Measurements from ENCODE around the gene FBXL17.

The FBXL17 gene

DNA sequence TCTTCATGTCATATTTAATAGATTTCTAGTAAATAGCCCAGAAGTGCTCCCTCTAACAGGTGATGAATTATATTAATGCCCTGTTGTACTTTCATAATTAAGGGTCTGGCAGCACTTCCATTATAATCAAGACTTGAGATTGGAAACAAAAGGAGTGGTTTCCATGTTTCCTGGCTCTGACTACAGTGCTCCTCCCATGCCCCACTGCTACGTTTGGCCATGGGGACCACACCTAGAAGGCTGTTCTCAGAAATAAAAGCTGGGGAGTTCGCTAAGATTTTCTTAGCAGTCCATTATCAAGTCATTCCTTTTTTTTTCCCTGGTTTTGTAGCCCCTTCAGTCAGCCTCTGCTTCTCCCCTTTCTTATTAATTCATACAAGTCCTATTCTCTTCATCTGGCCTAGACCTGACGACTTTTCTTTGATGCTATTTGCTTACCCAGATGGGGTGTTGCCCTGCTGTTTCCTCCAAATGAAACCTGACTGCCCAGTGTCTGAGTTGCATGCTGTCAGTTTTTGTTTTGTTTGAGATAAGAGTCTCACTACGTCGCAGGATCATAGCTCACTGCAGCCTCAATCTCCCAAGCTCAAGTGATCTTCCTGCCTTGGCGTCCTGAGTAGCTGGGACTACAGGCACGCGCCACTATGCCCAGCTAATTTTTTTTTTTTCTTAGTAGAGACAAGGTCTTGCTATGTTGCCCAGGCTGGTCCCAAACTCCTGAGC lies 399.0 kb downstream of the FBXL17 start:
- peak; percentile 39 for DNase-seq

DNA sequence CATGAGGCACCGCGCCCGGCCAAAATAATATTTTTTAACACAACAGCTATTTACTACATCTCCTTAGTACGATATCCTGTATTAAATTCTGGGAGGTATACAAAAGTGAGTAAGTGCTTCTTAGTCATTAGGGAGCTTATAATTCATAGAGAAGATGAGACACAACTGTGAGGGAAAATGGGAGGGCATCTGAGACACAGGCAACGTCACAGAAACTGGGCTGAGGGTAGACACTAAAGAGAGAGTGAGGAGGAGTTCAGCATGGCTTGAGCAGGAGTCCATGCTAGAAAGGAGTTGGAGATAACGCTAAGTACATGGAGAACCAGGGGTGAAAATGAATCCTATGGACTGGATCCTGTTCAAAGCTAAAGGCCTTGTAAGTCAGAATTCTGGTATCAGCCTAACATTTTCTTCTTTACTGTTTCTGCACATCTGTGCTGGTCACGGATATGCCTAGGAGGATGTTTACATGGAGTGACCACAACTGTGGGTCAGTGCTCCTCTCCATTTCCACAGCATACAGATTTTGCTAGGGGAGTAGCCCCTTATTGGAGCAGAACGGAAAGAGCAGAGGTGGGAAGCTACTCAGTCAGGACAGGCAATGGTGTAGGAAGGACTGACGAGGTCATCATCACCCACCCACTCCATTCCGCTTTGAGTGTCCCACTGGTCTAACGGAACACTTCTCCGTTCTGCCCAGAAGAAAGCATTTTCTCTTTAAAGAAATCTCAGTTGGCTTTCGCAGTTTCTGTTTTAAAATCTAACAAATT lies 400.8 kb downstream of the FBXL17 start:
- no peak for DNase-seq

DNA sequence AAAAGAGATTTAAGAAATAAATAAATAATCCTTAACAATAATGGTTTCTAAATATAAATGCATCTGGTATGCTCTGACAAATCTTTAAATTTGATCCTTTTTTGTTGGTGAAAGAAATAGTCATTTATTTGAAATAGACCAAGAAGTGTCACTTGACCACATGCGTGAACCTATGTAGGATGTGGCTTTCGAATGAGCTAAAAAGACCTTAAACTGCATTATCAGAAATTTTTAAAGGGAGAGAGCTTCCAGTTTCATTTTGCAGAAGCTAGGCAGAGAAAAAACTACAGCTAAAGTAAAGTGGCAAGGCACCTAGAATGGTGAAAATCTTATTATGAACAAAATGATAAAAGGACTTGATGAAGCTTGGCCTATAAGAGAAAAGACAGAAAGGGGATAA lies 402.0 kb downstream of the FBXL17 start:
- DNase-seq, result no peak

DNA sequence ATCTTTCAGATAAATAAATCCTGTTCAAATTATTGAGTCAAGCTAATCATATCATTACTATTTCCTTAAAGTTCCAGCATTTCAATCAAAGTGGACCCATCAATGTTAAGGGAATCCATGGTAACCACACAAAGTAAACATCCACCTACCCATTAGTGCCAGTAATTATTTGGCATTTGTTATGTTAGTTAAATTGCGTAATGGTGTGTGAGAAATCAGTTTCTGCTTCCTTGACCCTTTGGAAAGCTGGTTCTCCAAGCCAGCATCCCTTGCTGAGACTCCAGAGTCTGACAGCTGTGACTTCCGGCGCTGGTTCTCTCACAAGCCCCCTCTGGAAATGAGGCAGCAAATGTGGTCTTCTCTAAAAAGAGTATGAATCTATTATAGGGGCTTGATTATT lies 402.6 kb downstream of the FBXL17 start:
- no peak for DNase-seq

DNA sequence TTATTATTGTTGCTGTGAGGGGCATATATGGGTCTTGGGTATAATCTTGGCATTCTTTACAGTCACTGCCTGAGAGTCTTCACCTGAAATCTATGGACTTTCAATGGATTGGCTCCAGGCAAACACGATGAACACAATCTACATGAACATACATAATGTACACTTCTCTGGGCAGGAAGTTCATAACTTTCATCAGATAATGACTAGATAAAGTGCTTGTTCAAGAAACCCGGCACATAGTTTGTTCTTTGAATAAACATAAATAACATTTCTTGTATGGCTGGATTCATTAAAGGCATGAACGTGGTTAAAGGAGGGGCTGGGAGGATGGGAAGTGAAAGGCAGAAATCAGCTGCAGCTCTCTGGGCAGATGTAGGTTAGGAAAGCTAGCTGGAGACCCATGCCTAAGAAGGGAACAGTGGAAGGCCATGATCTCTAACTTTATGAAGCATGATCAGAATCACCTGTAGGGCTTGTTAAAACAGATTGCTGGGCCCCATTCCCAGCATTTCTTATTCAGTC lies 404.3 kb downstream of the FBXL17 start:
- no peak for DNase-seq

DNA sequence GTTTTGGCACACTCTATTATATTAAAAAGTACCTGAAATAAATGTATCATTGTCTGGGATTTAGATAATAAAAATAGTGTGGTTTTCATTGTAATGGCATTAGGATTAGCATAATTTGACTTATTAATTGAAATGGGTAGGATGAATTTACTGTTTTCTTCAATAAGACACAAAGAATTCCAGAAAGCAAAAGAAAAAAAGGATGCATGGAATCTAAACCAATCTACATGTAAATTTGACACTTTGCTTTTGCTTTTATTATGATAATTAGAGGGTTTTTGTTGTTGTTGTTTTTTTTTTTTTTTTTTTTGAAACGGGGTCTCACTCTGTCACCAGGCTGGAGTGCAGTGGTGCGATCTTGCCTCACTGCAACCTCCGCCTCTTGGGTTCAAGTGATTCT lies 406.3 kb downstream of the FBXL17 start:
- DNase-seq, result no peak

DNA sequence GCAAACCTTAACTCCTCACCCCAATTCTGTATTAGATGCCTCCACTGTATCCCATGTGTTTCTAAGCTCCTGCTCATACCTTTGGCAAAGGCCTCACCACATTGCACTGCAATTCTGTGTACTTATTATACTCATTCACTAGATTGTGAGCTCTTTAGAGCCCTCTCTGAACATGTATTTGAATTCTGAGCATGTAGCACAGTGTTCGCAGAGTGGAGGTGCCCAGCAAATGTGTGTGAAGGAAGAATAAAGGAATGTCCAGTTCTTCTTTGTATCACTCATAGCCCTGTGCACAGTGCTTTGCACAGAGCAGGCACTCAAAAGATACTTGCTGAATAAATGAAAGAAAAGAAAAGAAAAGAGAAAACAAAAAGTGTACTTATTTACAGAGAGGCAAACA lies 410.1 kb downstream of the FBXL17 start:
- no peak for DNase-seq

DNA sequence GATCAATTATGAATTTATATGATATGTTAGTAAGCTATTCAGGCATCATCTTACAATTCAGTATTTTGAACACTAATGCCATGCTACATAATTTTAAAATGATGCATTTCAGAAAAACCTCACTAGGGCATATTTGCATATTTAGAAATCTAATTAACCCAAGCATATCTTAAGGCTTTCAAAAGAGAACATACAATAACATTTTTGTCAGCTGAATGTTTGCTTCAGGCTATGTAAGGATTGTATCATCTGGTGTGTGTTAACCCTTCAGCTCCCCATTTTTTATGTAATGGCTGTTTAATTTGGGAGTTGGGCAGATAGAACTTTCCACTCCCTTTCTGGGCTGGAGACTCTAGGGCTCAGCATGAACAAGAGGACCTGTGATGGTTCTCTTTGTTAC lies 412.1 kb downstream of the FBXL17 start:
- DNase-seq, result no peak

DNA sequence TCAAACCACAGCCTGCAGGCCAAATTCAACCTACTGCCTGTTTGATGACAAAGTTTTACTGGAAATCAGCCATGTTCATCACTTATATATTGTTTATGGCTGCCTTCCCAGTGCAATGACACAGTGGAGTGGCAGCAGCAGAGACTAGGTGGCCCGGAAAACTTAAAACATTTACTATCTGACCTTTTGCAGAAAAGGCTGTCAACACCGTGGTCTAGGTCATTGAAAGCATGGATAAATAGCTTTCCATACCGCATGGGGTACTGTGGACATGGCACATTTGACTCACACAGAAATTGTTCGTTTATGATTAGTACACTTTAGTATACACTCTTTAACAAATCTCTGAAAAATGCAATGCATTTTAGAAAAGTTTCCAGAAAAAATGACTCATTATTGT lies 412.9 kb downstream of the FBXL17 start:
- no peak for DNase-seq

DNA sequence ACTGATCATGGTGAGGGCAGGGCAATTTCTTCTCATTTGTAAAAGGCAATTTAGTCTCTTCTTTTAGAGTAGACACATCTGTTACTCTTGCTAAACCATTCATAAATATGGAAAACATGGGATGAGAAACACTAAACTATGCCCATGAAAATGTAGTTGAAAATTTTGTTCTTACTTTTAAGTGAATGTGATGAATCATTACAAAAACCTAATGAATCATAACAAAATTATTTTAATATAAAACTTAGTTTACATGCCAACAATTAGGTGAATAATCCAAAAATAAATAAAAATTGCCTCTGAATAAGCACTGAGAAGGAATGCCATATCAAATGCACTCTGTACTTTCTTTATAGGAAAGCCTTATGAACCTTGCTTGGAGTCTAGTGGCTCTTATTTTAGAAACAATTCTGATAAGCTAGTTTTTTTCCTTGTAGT lies 413.5 kb downstream of the FBXL17 start:
- no peak for DNase-seq

DNA sequence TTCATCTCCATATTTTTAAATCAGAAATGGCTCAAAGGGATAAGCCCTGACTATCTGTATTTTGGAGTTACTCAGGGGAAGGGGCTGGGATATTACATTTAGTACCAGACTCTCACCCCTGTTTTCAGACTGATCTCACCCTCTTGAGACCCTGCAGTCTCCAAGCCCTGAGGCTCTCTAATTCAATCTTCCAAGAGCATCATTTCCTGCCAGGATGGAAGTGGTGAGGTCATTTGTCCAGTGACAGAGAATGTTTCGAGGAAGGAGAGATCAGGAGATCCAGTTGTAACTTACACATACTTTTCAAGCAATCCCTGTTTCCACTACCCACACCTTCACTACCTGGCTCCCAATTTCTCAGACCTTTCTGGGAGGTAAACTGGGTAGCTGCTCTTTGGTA lies 415.7 kb downstream of the FBXL17 start:
- no peak for DNase-seq

DNA sequence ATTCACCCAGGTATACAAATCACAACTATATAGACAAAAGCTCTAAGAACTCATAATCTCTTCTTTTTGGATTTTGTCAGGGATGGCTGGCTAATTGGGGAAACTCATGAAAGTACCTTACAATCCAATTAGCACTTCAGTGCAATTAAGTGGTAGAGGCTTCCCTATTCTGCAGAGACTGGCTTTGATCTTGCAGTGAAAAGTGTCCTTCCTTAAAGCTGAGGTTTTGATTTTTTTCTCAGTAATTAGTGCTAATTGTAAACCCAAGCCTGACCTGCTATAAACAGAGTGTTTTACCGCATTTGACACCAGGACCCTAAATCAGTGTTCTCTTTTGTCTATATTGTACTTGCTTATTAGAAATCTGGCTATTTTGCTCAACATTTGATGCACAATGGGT lies 417.2 kb downstream of the FBXL17 start:
- DNase-seq, result no peak

DNA sequence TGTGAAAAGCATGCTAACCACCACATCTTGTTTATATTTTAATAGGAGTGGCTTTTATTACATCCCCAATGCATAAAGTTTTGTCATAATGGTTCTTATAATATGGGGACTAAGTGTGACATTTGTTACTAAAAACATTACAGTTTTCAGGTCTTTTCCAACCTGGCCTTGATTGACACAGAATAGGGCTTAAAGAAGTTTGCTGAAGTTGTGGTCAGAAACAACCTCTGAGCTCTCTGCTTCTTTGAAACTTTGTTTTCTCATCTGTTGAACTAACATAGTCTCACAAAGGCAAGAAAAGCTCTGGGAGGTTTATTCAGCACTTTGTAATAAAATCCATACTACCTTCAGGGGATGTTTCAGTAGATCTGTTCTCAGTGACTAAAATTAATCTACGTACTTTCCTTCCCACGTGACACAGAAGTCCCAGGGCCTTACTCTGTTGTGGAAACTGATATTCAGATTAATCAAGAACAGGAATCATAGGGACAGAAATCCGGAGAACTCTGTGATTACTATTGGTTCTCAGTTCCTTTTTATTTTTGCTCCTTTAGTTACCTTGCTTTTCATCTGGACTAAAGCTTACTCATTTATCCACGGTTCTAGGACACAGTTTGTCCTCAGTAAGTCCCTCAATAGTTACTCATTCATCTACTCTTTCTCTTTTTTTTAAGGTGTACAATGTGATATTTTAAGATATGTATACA lies 422.2 kb downstream of the FBXL17 start:
- DNase-seq, result no peak

DNA sequence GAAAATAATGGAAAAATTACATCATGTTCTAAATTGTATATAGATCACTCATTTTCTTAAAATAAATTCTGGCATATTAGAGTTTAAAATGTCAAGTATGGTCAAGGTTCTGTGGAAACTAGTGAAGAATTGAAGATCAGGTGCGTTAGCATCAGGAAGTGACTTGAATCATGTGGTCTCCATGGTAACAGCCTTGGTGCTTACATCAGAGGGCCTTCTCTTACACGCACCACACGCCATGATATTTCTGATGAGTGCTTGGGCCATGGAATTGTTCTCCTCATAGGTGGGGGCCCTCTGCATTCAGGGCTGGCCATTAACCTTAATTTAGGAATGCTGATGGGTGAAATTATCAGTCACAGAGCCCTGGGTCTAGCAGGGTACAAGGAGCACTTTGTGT lies 423.0 kb downstream of the FBXL17 start:
- DNase-seq, result no peak

DNA sequence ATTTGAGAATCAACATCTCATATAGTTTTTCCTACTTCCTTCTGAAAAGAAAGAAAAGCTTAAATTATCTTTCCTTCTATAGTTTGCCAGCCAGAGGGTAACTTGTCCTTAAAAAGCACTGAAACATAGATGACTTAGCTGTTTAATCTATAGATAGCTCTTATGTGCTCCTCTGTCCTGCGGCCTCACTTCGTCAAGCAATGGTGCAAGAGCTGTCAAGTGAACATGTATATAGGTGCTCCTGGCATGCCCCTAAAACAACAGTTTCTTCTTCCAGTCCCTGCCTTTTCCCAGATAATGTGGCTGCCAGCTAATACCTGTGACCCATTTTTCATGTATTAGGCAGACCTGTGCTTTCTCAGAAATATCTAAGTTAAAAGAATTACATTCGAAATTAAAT lies 423.5 kb downstream of the FBXL17 start:
- no peak for DNase-seq

DNA sequence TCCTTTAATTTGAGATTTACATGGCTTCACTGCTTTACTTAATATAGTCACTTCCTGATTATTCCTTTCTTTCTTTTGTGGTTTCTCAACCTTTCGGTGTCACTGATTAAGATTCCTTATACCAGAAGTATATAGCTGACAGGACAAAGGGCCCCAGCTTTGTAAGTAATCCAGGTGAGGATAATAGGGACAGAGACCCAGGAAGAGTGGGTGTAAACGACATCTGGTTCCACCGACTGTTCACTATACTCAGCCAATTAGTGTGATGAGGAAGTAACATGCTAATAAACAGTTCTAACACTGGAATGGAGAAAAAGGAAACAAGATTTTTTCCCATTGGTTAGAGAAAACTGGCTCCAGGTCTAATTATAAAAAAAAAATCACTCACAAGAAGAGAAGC lies 424.8 kb downstream of the FBXL17 start:
- no peak for DNase-seq

DNA sequence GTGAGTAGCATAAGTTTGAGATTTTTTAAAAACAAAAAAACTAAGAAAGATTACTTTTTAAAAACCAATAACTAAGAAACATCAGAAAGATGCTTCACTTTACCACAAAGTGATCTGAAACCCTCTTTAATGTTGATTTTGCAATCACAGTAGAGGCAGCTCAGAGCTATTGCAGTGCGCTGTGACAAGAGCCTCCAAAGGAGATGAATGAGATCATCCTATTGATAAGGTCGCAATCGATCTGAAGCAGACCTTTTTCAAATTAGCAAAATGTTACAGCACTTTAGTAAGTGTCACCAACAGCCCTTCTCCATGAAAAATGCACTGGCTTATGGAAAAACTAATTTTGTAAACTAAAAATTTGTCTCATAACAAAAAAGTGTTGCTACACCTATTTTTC lies 426.6 kb downstream of the FBXL17 start:
- DNase-seq, result no peak

DNA sequence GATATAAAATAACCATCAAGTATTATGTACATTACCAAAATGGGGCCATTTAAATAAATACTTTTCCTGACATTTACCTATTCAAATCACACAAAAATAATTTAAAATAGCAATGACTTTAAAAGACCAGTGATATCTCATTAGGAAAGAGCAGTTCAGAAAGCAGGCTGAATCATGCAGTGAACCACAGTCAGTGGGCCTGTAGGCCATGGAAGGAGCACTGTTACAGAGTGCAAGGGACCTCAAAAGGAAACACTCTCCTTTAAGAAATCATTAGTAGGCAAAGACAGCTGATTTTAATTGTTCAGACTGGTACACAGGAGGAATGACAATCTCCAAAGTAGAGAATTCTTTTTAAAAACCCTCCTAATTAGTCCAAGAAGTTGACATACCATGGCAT lies 427.6 kb downstream of the FBXL17 start:
- DNase-seq, result no peak

DNA sequence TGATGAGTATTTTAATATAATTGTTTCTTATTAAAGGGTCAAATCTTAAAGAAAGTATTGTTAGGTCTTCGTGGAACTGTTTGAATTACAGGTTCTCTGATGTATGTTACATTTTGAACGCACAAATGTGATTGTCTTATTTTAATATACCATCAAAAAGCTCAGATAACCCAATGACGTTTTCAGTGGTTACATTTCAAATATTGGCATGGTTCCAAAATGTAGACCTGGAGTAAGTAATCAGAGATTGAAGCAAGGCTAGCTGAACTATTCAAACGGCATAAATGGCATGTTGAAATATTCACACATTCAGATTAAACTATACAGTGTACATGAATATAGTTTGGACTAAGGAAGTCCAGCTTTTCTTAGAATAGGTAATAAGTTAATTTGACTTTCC lies 429.4 kb downstream of the FBXL17 start:
- no peak for DNase-seq

DNA sequence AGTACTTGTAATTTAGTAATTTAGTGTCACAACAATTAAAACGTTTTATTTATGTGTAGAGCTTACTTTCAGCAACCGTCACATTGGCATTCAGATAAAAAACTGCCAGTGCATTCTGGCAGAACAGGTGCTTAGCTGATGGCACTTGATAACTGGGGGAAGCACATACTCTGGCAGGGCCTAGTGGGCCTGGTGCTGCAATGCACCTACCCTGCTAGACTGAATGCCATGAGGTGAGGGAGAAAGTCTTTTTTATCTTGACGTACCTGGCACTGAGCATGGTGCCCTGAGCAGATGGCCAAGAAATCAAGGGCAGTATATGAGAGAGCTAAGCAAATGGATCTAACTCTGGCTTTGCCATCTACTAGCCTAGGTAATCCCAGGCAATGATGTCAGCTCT lies 430.6 kb downstream of the FBXL17 start:
- DNase-seq, result no peak

DNA sequence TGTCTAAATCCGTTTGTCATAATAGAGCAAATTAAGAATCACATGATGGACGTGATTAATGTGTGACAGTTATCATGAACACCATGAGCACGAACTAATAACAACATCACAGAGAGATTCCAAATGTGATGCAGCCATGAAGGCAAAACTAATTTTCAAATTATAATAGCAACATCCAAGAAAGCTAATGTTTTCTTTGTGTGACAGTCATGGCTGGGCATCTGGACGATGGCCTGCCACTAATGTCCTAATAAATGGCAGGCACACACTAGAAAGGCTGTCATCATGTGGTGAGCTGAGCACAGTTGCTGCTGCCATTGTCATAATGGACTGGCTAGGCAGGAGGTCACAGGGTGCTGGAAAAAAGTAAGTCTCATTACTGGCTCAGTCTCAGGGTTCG lies 431.1 kb downstream of the FBXL17 start:
- no peak for DNase-seq

DNA sequence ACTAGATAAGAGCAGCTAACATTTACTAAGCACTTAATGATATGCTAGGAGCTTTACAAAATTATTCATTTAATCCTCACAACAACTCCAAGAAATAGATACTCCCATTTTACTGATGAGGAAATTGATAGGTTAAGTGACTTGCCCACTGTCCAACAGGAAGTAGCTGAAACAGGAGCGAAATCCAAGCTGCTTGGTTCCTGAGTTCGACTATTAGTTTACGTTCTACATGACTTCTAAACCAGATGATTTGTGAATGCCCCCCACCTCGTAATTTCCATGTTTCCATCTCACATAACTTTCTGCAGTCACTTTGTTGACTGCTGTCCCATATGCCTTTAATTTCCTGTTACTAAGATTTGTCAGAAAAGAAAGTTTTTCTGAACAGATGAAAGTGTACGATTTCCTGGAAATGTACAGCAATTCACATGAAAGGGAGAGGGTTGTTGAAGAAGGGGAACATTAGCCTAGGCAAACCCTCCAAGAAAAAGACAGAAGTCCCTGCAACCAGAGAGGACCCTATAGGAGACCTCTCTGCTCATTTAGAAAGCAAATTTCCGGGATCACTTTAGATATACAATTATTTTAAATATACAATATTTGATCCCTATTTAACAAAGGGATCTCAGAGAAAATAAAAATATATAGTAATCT lies 432.1 kb downstream of the FBXL17 start:
- no peak for DNase-seq

DNA sequence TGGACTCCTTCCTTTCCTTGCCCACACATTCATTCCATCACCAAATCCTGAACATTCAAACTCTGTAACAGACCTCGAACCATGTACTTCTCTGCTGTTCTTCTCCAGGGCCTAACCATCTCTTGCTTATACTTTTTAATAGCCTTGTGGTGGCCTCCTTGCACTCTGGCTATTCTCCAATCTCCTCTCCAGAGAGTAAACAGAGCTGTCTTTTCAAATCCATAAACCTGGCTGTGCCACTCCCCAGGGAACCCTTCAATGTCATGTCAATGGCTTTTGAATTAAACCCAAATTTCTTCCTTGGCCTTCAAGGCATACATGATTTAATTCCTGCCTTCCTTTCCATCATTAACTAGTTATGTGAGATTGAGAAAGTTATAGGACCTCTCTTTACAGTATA lies 433.5 kb downstream of the FBXL17 start:
- no peak for DNase-seq

Data from hematopoietic multipotent progenitor cell treated with erythropoietin and hydrocortisone succinate and interleukin-3 and kit ligand, for 8 days (in vitro differentiated cells).